OCI-LY3 (cell line): ENCODE measurements around the gene C16orf89.

Experiments used
- H2AFZ ChIP-seq: fragments of 200-600, 300-600 bp; shearing (Covaris generic); 2 replicates; pipeline ENCODE4 v1.6.0; 2014; ENCODE audit warnings: antibody characterized with exemption, low read depth, low read length
- H3K27ac ChIP-seq: fragments of 200-600, 300-600 bp; sonication (generic); 2 replicates; pipeline ENCODE4 v1.5.1; 2014; ENCODE audit warnings: mild to moderate bottlenecking, low read length, moderate library complexity, mixed read lengths
- H3K27me3 ChIP-seq: fragments of 200-600, 300-600 bp; sonication (generic); 2 replicates; pipeline ENCODE4 v1.6.1; 2014; ENCODE audit warnings: low read depth, low read length, mixed read lengths
- H3K36me3 ChIP-seq: fragments of 200-600, 300-600 bp; sonication (generic); replicated peaks from 2 replicates; pipeline ENCODE3; 2014; ENCODE audit warnings: low read depth, low read length, mixed read lengths
- H3K4me1 ChIP-seq: fragments of 300-600, 200-600 bp; sonication (generic); 2 replicates; pipeline ENCODE4 v1.6.1; 2014; ENCODE audit warnings: low read length, mixed read lengths
- H3K4me2 ChIP-seq: fragments of 200-600, 300-600 bp; sonication (generic); 2 replicates; pipeline ENCODE4 v1.6.1; 2014; ENCODE audit warnings: low read length, mixed read lengths
- H3K4me3 ChIP-seq: fragments of 300-600, 200-600 bp; sonication (generic); 2 replicates; pipeline ENCODE4 v1.5.1; 2014; ENCODE audit warnings: antibody characterized with exemption, mild to moderate bottlenecking, low read length, moderate library complexity
- H3K79me2 ChIP-seq: fragments of 300-600, 200-600 bp; shearing (Covaris generic); 2 replicates; pipeline ENCODE4 v1.6.1; 2014; ENCODE audit warnings: mild to moderate bottlenecking, low read length, mixed read lengths
- H3K9ac ChIP-seq: fragments of 300-600, 200-600 bp; shearing (Covaris generic); 2 replicates; pipeline ENCODE4 v1.6.0; 2014; ENCODE audit warnings: mild to moderate bottlenecking, low read length, moderate library complexity
- H3K9me3 ChIP-seq: fragments of 200-600, 300-600 bp; shearing (Covaris generic); 2 replicates; pipeline ENCODE4 v1.6.1; 2014; ENCODE audit warnings: low read length, mixed read lengths; ENCODE audit not compliant: insufficient read depth
- H4K20me1 ChIP-seq: fragments of 200-600, 300-600 bp; sonication (generic); 2 replicates; pipeline ENCODE4 v1.6.1; 2016; ENCODE audit warnings: low read length, mixed read lengths; ENCODE audit not compliant: insufficient read depth
- CTCF ChIP-seq: fragments of 200-600, 300-600 bp; sonication (generic); IDR thresholded peaks from 2 replicates; pipeline ENCODE4 v1.5.1; 2014; ENCODE audit warnings: antibody characterized with exemption, low read length, low read depth
- EZH2phosphoT487 ChIP-seq: fragments of 200-600 bp; shearing (Covaris generic); IDR thresholded peaks from 2 replicates; pipeline ENCODE4 v1.6.1; 2018; ENCODE audit warnings: antibody characterized with exemption, mixed run types, low read depth

Gene C16orf89

DNA sequence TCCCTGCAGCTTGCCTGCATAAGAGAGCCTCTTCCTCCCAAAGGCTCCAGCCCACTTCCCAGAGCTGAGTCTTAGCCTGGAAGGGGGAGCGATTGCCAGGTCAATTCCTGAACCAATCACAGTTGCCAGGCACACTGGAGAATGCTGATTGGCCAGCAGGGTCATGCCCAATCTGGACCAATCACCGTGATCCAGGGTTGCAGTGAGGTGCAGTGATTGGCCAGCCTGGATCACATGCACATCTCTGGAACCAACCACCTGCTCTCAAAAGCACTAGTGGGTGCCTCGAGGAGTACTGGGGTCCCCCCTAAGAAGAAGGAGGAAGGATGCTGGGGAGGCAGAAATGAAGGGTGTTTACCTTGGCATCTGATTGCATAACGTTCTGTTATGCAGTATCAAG, 50.4 kb downstream of the C16orf89 start:
- H2AFZ ChIP-seq: no peak overlapping the region
- H3K4me1 ChIP-seq: no peaks in the 10 kb centered on the region
- TF ChIP-seq EZH2phosphoT487 (no peak), CTCF (no peak)
- H3K27me3 ChIP-seq: no peaks in the 10 kb centered on the region
- H3K36me3 ChIP-seq: no peaks in the 10 kb centered on the region
- no peak overlapping the region for H3K4me2 ChIP-seq
- H3K79me2 ChIP-seq: no peaks in the 10 kb centered on the region
- H3K9me3 ChIP-seq: no peaks in the 10 kb centered on the region
- H3K9ac ChIP-seq: no peak overlapping the region
- H3K4me3 ChIP-seq: no peak overlapping the region
- H4K20me1 ChIP-seq: no peaks in the 10 kb centered on the region
- no peak overlapping the region for H3K27ac ChIP-seq

- TF ChIP-seq EZH2phosphoT487 (no peak), CTCF (no peak)
- H2AFZ ChIP-seq: no peak overlapping the region
- no peaks in the 10 kb centered on the region for H3K9me3 ChIP-seq
- H3K9ac ChIP-seq: no peak overlapping the region
- no peaks in the 10 kb centered on the region for H3K79me2 ChIP-seq
- no peaks in the 10 kb centered on the region for H3K27me3 ChIP-seq
- H3K4me1 ChIP-seq: no peaks in the 10 kb centered on the region
- no peak overlapping the region for H3K4me3 ChIP-seq
- H3K36me3 ChIP-seq: no peaks in the 10 kb centered on the region
- H4K20me1 ChIP-seq: no peaks in the 10 kb centered on the region
- H3K27ac ChIP-seq: no peak overlapping the region
- no peak overlapping the region for H3K4me2 ChIP-seq
Measured at GRCh38 chr16:5012887-5013286, 52.9 kb downstream of the C16orf89 start.

- Histone ChIP-seq H3K27ac (no peak overlapping the region), H4K20me1 (no peaks in the 10 kb centered on the region), H3K27me3 (no peaks in the 10 kb centered on the region), H3K36me3 (no peaks in the 10 kb centered on the region), H3K9ac (no peak overlapping the region), H3K4me2 (no peak overlapping the region), H3K79me2 (no peaks in the 10 kb centered on the region), H3K9me3 (no peaks in the 10 kb centered on the region), H3K4me1 (no peaks in the 10 kb centered on the region), H3K4me3 (no peak overlapping the region), H2AFZ (peak overlapping the region; percentile 30; the same call in 1 of the 2 replicates)
- TF ChIP-seq EZH2phosphoT487 (no peak), CTCF (no peak)
Measured at GRCh38 chr16:5011637-5012036, 54.1 kb downstream of the C16orf89 start.

- TF ChIP-seq EZH2phosphoT487: no peak
- no peak for TF ChIP-seq CTCF
- H3K9me3 ChIP-seq: no peaks in the 10 kb centered on the region
Measured at GRCh38 chr16:5010576-5011329, 55.0 kb downstream of the C16orf89 start.

More at GRCh38 chr16:5010576-5011329, 55.0 kb downstream of the C16orf89 start:
- Histone ChIP-seq H3K27me3 (no peaks in the 10 kb centered on the region), H3K36me3 (no peaks in the 10 kb centered on the region), H3K79me2 (no peaks in the 10 kb centered on the region), H3K9ac (no peak overlapping the region), H4K20me1 (no peaks in the 10 kb centered on the region), H3K4me2 (no peak overlapping the region), H3K4me3 (no peak overlapping the region), H2AFZ (no peak overlapping the region), H3K4me1 (no peaks in the 10 kb centered on the region), H3K27ac (no peak overlapping the region)
